Measurements from ENCODE around the gene EMID1.
A peak's percentile ranks its signal among the peaks of the same experiment; 100 is the strongest.

Gene EMID1

GRCh38 chr22:29298641-29299040 lies 92.9 kb downstream of the EMID1 start:
- no peak for DNase-seq

DNA sequence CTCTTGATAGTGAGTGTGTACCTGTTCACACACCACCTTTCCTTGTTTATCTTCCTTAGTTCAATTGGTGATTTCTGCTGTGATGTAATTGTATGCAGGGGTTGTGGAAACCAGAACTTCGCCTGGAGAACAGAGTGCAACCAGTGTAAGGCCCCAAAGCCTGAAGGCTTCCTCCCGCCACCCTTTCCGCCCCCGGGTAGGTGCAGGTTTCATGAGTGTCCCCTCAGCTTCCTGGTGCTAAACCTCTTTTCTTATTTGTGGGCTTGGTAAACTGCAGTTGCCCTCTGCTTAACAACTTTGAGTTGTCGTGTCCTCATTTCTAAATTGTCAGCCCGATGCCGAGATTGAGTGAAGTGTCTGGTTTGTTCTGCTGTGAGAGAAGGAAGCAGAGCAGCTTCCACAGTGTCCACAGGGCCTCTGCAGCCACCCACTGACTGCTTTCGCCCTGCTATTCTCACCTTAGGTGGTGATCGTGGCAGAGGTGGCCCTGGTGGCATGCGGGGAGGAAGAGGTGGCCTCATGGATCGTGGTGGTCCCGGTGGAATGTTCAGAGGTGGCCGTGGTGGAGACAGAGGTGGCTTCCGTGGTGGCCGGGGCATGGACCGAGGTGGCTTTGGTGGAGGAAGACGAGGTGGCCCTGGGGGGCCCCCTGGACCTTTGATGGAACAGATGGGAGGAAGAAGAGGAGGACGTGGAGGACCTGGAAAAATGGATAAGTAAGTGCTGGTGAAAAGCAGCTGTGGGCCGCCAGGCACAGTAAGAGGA lies 93.6 kb downstream of the EMID1 start:
- DNase-seq = no peak

- DNase-seq = no peak
Measured at GRCh38 chr22:29300467-29300806, 94.7 kb downstream of the EMID1 start.

DNA sequence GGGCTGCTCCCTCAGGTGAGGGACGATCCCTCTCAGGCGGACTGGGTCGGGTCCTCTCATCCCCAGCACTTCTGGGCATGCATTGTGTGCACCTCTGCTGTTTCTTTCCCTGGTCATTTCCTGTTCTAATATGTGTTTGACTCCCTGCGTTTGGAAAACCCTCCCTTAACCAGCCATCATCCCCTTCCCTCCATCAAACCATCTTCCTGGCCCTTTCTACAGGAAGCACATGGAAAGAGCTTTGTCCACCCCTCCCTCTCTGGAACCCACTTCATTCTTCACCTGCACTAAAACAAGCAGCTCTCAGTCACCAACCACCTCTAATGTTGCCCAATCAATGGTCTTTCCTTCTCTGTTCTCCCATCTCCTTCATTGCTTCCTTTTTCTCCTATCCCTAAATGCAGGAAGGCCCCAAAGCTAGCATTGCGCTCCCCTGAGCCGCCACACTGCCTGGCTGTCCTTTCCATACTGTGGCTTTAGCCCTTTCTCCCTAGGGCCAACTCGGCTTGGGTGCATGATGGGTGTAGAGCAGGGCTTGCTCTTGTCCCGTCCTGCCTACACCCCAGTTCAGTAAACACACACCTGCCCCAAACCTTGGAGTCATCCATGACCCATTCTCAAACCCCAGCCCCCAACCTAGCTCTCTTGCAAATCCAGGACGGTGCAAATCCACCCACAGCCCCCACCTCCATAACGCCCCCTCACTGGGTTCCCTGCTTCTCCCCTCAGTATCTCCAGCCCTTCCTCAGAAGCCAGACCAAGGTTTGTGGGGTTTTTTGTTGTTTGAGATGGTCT lies 95.3 kb downstream of the EMID1 start:
- DNase-seq = no peak

DNA sequence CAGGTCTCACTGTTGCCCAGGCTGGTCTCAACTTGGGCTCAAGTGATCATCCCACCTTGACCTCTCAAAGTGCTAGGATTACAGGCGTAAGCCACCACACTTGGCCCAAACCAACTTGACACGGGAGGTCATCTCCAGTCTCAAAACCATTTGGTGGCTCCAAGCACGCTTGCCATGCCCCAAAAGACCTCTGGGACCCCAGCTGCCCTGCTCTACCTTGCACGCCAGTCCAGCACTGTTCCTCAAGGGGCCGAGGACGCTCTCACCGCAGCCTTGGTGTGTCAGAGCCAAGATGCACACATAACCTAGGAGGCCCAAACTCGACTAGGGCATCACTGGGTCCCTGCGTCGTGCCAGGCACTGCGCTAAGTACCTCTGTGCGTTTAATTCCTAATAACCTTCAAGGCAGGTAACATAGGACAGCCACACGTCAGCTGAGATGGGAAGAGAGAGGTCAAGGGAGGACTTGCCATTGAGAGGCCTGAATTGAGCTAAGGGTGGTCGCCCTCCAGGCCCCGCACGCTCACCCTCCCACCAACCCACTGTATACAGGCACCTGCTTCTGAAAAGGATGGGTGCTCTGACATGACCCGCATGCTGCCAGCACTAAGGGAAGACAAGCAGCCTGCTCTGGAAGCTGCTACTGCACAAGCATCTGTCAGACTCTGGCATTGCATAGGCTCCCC lies 96.2 kb downstream of the EMID1 start:
- DNase-seq = no peak

DNA sequence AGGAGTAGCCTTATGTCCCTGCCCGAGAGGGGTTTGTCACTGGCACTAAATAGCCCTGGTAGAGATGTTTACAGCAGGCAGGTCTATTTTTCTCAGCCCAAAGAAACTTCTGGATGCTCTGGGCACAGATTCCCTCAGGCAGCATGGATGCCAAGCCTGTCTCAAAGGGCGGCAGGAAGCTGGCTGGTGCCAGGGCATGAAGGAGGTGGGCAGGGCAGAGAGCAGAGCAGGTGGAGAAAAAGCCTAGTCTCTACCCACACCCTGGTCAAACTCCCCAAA lies 96.6 kb downstream of the EMID1 start:
- DNase-seq = no peak

- no peak for DNase-seq
Measured at GRCh38 chr22:29302681-29303465, 97.2 kb downstream of the EMID1 start.

- no peak for DNase-seq
Measured at GRCh38 chr22:29305836-29306174, 100.1 kb downstream of the EMID1 start.

GRCh38 chr22:29306175-29306834 lies 100.6 kb downstream of the EMID1 start, which contains the start of gene GAS2L1:
TSS of gene GAS2L1 (plus strand) at chr22:29306650. CDS start at chr22:29308106, 1,456 bp downstream.
- peak; percentile 29 for DNase-seq

DNA sequence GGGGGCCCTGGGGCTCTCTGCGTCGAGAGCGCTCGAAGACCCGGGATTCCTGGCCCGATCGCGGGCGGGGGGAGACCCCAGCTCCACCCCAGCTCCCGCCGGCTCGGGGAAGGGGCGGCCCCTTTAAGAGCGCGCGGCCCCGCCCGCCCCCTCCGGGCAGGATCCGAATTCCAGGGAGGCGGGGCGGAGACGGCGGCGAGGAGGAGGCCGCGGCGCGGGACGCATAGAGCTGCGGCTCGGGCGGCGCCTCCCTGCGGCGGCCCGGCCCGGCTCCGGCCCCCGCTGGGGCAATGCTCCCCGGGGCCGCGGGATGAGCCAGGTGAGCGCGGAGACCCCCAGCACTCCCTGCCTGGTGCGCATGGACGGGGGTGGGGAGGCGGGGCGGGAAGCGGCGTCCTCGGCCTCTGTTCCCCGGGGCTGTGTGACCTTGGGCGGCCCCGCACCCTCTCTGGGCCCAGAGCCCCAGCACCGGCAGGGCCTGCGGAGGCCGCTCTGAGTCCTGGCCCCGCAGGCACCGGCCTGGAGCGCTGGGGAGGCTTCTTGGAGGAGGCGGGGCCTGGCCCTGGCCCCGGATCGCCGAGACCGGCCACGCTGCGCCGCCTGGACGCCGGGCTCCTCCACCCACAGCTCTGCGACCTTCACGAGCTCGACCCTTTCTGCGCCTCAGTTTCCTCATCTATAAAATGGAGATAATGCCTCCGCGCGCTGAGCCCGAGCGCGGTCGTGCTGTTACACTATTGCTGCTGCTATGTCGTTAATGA lies 101.3 kb downstream of the EMID1 start:
- no peak for DNase-seq

- DNase-seq = no peak
Measured at GRCh38 chr22:29307596-29308147, 102.0 kb downstream of the EMID1 start.

DNA sequence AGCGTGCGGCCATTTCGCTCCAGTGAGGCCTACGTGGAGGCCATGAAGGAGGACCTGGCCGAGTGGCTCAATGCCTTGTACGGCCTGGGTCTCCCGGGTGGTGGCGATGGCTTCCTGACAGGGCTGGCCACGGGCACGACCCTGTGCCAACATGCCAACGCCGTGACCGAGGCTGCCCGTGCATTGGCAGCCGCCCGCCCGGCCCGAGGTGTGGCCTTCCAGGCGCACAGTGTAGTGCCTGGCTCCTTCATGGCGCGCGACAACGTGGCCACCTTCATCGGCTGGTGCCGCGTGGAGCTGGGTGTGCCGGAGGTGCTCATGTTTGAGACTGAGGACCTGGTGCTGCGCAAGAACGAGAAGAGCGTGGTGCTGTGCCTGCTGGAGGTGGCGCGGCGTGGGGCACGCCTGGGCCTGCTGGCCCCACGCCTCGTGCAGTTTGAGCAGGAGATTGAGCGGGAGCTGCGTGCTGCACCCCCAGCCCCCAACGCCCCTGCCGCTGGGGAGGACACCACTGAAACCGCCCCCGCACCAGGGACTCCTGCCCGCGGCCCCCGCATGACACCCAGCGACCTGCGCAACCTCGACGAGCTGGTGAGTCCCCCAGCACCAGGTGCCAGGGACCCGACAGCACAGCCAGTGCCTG lies 102.6 kb downstream of the EMID1 start:
- no peak for DNase-seq

DNA sequence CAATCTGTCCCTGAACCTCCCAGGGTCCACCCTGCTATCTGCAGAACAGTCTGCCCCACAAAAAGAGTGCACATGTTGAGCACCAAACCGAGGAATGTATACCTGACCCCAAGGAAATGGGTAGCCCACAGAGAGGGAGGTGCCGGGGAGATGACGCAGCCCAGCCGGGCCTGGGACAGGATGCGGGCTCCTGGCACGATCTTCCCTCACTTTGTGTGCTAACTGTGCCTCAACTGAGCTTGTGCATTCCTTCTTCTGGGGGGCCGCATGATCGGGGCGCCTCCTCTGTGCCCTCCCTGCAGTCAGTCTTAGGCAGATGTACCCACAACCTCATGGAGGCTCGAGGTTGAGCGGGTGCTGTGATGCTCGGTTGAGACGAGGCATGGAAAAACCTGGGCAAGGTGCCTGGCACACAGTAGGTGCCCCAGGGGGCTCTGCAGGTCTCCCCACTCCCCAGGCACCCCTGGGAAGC lies 103.1 kb downstream of the EMID1 start:
- no peak for DNase-seq

Data from activated CD4-positive, alpha-beta T cell treated with anti-CD3 and anti-CD28 coated beads, Interleukin-2, amount 50 U/mL, for 1 hour (primary cell).